ENCODE measurements around the gene NPIPB6. TPM values are rescaled to one million over a fixed set of nuclear protein-coding genes. Genes with fewer than 3 reads are reported as not detected.
A peak's percentile ranks its signal among the peaks of the same experiment; 100 is the strongest.

Gene NPIPB6
- total and polyA plus RNA-seq, 11 donors: 0.10 to 1.1 (median 0.63) TPM; not detected in 4

- DNase-seq: peak in 2 of 5 donors; percentile 31 to 67
- no peaks in the 10 kb centered on the region for H3K36me3 ChIP-seq
- intact Hi-C loops (cut with DNase I): no loop called here
These were observed 54.3 kb downstream of the NPIPB6 start for GRCh38 chr16:28308794-28309584.

GRCh38 chr16:28307936-28308335 is 55.4 kb downstream of the NPIPB6 start:
- intact Hi-C loops (cut with DNase I): no loop called here
- no peaks in the 10 kb centered on the region for H3K27me3 ChIP-seq
- H3K4me1 ChIP-seq: peaks cover 0 to 15% (median 0%) of the 10 kb centered on the region in 12 donors
- no peaks in the 10 kb centered on the region for H3K36me3 ChIP-seq
- ATAC-seq: no peak
- no peak for TF ChIP-seq CTCF (IDR thresholded peaks at IDR 0.05)
- TF ChIP-seq POLR2A (IDR thresholded peaks at IDR 0.05): no peak
- DNase-seq: no peak
- H3K4me3 ChIP-seq: no peak overlapping the region
- 50 to 68% (median 67%) methylated on average over 5 of the region's 5 CpGs for WGBS, 4 donors
- no peaks in the 10 kb centered on the region for H3K9me3 ChIP-seq
- H3K27ac ChIP-seq: no peak overlapping the region

More at GRCh38 chr16:28308794-28309584, 54.3 kb downstream of the NPIPB6 start:
- 61 to 74% (median 70%) methylated on average over 14 of the region's 14 CpGs for WGBS, 4 donors
- peak; percentile 40 to 80 (median 69) for ATAC-seq
- Histone ChIP-seq H3K4me3 (no peak overlapping the region), H3K4me1 (peaks cover 0 to 15% (median 0%) of the 10 kb centered on the region in 12 donors), H3K9me3 (no peaks in the 10 kb centered on the region), H3K27ac (peak overlapping the region in 1 of 12 donors; percentile 55), H3K27me3 (no peaks in the 10 kb centered on the region)
- no peak for TF ChIP-seq CTCF (IDR thresholded peaks at IDR 0.05)
- TF ChIP-seq POLR2A (IDR thresholded peaks at IDR 0.05): no peak

GRCh38 chr16:28304214-28304613 is 59.1 kb downstream of the NPIPB6 start:
- no peak for TF ChIP-seq POLR2A (IDR thresholded peaks at IDR 0.05)
- TF ChIP-seq CTCF (IDR thresholded peaks at IDR 0.05): no peak
- Histone ChIP-seq H3K9me3 (no peaks in the 10 kb centered on the region), H3K27me3 (no peaks in the 10 kb centered on the region), H3K4me3 (no peak overlapping the region), H3K36me3 (no peaks in the 10 kb centered on the region), H3K4me1 (peaks cover 0 to 10% (median 2%) of the 10 kb centered on the region in 12 donors), H3K27ac (no peak overlapping the region)
- intact Hi-C loops (cut with DNase I): no loop called here
- DNase-seq (peak in 3 of 5 donors; percentile 27 to 64 (median 62)), ATAC-seq (peak in 3 of 4 donors; percentile 44 to 55 (median 47))
- 20 to 39% (median 34%) methylated on average over 3 to 8 of the region's 8 CpGs for WGBS, 4 donors

GRCh38 chr16:28303132-28303531 is 60.2 kb downstream of the NPIPB6 start:
- H3K4me1 ChIP-seq: peaks cover 0 to 10% (median 1%) of the 10 kb centered on the region in 12 donors
- H3K36me3 ChIP-seq: no peaks in the 10 kb centered on the region

More at GRCh38 chr16:28303132-28303531, 60.2 kb downstream of the NPIPB6 start:
- Histone ChIP-seq H3K27ac (no peak overlapping the region), H3K9me3 (no peaks in the 10 kb centered on the region), H3K4me3 (no peak overlapping the region), H3K27me3 (no peaks in the 10 kb centered on the region)
- TF ChIP-seq POLR2A (IDR thresholded peaks at IDR 0.05) (no peak), CTCF (IDR thresholded peaks at IDR 0.05) (no peak)
- no peak for ATAC-seq
- no peak for DNase-seq
- intact Hi-C loops (cut with DNase I): no loop called here

Measured in heart left ventricle (tissue), 16 donors.